GM23338 (cell line): ENCODE measurements around the gene GHRH. TPM values are rescaled to one million over a fixed set of nuclear protein-coding genes. Genes with fewer than 3 reads are reported as not detected.
A peak's percentile ranks its signal among the peaks of the same experiment; 100 is the strongest.

Source experiments
- ATAC-seq: fragments of 200-7000 bp; cut with Tn5 transposase; 3 replicates; pipeline ENCODE4 v1.9.1; 2020
- DNase-seq: peaks from one replicate; pipeline ENCODE4 v3.0.0-alpha.2; 2015; ENCODE audit warnings: low spot score
- H2AFZ ChIP-seq: fragments of 200-600 bp; sonication (generic); 2 replicates; pipeline ENCODE4 v1.8.0; 2016; ENCODE audit warnings: antibody characterized with exemption, mild to moderate bottlenecking, moderate library complexity
- H3F3A ChIP-seq: fragments of 200-600 bp; sonication (generic); replicated peaks from 2 replicates; pipeline ENCODE4 v1.8.0; 2017; ENCODE audit warnings: antibody characterized with exemption, mixed run types, low read depth
- H3K27ac ChIP-seq: fragments of 200-600 bp; sonication (generic); 2 replicates; pipeline ENCODE4 v1.6.1; 2016; ENCODE audit warnings: low read depth
- H3K27me3 ChIP-seq: fragments of 200-600 bp; sonication (generic); 2 replicates; pipeline ENCODE4 v1.8.0; 2016; ENCODE audit warnings: mild to moderate bottlenecking, mixed run types, moderate library complexity; ENCODE audit not compliant: insufficient read depth
- H3K36me3 ChIP-seq: fragments of 200-600 bp; sonication (generic); 2 replicates; pipeline ENCODE4 v1.8.0; 2016; ENCODE audit warnings: mild to moderate bottlenecking; ENCODE audit not compliant: insufficient read depth
- H3K4me1 ChIP-seq: fragments of 200-600 bp; sonication (generic); 2 replicates; pipeline ENCODE4 v1.8.0; 2016; ENCODE audit warnings: mild to moderate bottlenecking, moderate library complexity; ENCODE audit not compliant: insufficient read depth
- H3K4me2 ChIP-seq: fragments of 200-600 bp; sonication (generic); 2 replicates; pipeline ENCODE4 v1.7.1; 2017; ENCODE audit warnings: mixed run types
- H3K4me3 ChIP-seq: fragments of 200-600 bp; sonication (generic); 2 replicates; pipeline ENCODE4 v1.6.1; 2016; ENCODE audit warnings: mixed run types
- H3K79me2 ChIP-seq: fragments of 200-600 bp; sonication (generic); replicated peaks from 2 replicates; pipeline ENCODE4 v1.8.0; 2017; ENCODE audit warnings: mild to moderate bottlenecking; ENCODE audit not compliant: insufficient read depth
- H3K9me2 ChIP-seq: fragments of 200-600 bp; sonication (generic); 2 replicates; pipeline ENCODE4 v1.8.0; 2017; ENCODE audit not compliant: insufficient read depth
- H4K20me1 ChIP-seq: fragments of 200-600 bp; sonication (generic); replicated peaks from 2 replicates; pipeline ENCODE4 v1.8.0; 2017; ENCODE audit warnings: mild to moderate bottlenecking; ENCODE audit not compliant: insufficient read depth
- H3K27ac Mint-ChIP-seq: 2 replicates; pipeline ENCODE4 v1.8.0; 2020; ENCODE audit warnings: inconsistent platforms, mild to moderate bottlenecking, moderate library complexity, mixed read lengths
- H3K27me3 Mint-ChIP-seq: 3 replicates; pipeline ENCODE4 v1.8.0; 2022; ENCODE audit warnings: low read depth, mild to moderate bottlenecking, moderate library complexity, mixed read lengths, inconsistent platforms; ENCODE audit not compliant: insufficient read depth, poor library complexity
- H3K36me3 Mint-ChIP-seq: 3 replicates; pipeline ENCODE4 v1.8.0; 2021; ENCODE audit warnings: low read depth, mild to moderate bottlenecking, inconsistent platforms, moderate library complexity, mixed read lengths
- H3K4me1 Mint-ChIP-seq: 3 replicates; pipeline ENCODE4 v1.8.0; 2020; ENCODE audit warnings: mild to moderate bottlenecking, inconsistent platforms, mixed read lengths
- H3K4me3 Mint-ChIP-seq: 3 replicates; pipeline ENCODE4 v1.8.0; 2021; ENCODE audit warnings: moderate library complexity, mild to moderate bottlenecking, inconsistent platforms, mixed read lengths
- H3K9me3 Mint-ChIP-seq: 3 replicates; pipeline ENCODE4 v1.8.0; 2020; ENCODE audit warnings: moderate library complexity, mild to moderate bottlenecking, inconsistent platforms, mixed read lengths
- CTCF ChIP-seq, 2 experiments: fragments of 200-600 bp in 1 of 2; sonication (generic) in 1 of 2; conservative IDR thresholded peaks; 2 replicates each; pipeline versions ENCODE4 v1.5.1 to v1.6.1; 2016 to 2017; ENCODE audit warnings: antibody characterized with exemption in 2 of 2, low read depth in 2 of 2, mild to moderate bottlenecking in 2 of 2, moderate library complexity in 1 of 2
- EZH2 ChIP-seq: fragments of 200-600 bp; sonication (generic); IDR thresholded peaks from one replicate; pipeline ENCODE4 v1.8.0; 2017; ENCODE audit warnings: antibody characterized with exemption, mild to moderate bottlenecking, low read depth; ENCODE audit not compliant: unreplicated experiment
- EZH2phosphoT487 ChIP-seq: fragments of 200-600 bp; sonication (generic); IDR thresholded peaks from one replicate; pipeline ENCODE4 v1.8.1; 2018; ENCODE audit warnings: antibody characterized with exemption; ENCODE audit not compliant: unreplicated experiment
- JUNB ChIP-seq: IDR thresholded peaks from one replicate; pipeline ENCODE4 v1.6.1; 2016; ENCODE audit warnings: antibody characterized with exemption; ENCODE audit not compliant: unreplicated experiment
- NANOG ChIP-seq: IDR thresholded peaks from 2 replicates; pipeline ENCODE4 v1.6.1; 2016; ENCODE audit warnings: antibody characterized with exemption, borderline replicate concordance
- POLR2AphosphoS5 ChIP-seq: IDR thresholded peaks from 2 replicates; pipeline ENCODE4 v1.6.1; 2016; ENCODE audit warnings: antibody characterized with exemption, low read depth
- ZNF114 ChIP-seq: fragments of 250-450 bp; sonication (Bioruptor Pico); IDR thresholded peaks from 2 replicates; pipeline ENCODE4 v1.5.0; 2020; ENCODE audit warnings: mild to moderate bottlenecking, moderate library complexity
- polyA plus RNA-seq: library from polyadenylated mRNA; unstranded; fragments of >200 nt; fragmentation: Nextera tagmentation; extraction: Ambion mirVana; gene quantifications from 2 replicates; pipeline ENCODE4 v1.2.1, GENCODE V29; 2016
- total RNA-seq: library from RNA; depleted of rRNA; stranded (reverse); fragments of >200 nt; shearing (Covaris generic); gene quantifications from 2 replicates; pipeline ENCODE4 v1.2.3, GENCODE V29; 2014
- TF ChIP-seq, protein P1 (sequence below): fragments of 250-450 bp; sonication (Bioruptor Pico); IDR thresholded peaks from 2 replicates; pipeline ENCODE4 v1.5.0; 2020; ENCODE audit warnings: mild to moderate bottlenecking, moderate library complexity

The GHRH gene
- total and polyA plus RNA-seq, 2 experiments from 2014 or later = 0.40 TPM; not detected in 1

- TF ChIP-seq, protein P1, sequence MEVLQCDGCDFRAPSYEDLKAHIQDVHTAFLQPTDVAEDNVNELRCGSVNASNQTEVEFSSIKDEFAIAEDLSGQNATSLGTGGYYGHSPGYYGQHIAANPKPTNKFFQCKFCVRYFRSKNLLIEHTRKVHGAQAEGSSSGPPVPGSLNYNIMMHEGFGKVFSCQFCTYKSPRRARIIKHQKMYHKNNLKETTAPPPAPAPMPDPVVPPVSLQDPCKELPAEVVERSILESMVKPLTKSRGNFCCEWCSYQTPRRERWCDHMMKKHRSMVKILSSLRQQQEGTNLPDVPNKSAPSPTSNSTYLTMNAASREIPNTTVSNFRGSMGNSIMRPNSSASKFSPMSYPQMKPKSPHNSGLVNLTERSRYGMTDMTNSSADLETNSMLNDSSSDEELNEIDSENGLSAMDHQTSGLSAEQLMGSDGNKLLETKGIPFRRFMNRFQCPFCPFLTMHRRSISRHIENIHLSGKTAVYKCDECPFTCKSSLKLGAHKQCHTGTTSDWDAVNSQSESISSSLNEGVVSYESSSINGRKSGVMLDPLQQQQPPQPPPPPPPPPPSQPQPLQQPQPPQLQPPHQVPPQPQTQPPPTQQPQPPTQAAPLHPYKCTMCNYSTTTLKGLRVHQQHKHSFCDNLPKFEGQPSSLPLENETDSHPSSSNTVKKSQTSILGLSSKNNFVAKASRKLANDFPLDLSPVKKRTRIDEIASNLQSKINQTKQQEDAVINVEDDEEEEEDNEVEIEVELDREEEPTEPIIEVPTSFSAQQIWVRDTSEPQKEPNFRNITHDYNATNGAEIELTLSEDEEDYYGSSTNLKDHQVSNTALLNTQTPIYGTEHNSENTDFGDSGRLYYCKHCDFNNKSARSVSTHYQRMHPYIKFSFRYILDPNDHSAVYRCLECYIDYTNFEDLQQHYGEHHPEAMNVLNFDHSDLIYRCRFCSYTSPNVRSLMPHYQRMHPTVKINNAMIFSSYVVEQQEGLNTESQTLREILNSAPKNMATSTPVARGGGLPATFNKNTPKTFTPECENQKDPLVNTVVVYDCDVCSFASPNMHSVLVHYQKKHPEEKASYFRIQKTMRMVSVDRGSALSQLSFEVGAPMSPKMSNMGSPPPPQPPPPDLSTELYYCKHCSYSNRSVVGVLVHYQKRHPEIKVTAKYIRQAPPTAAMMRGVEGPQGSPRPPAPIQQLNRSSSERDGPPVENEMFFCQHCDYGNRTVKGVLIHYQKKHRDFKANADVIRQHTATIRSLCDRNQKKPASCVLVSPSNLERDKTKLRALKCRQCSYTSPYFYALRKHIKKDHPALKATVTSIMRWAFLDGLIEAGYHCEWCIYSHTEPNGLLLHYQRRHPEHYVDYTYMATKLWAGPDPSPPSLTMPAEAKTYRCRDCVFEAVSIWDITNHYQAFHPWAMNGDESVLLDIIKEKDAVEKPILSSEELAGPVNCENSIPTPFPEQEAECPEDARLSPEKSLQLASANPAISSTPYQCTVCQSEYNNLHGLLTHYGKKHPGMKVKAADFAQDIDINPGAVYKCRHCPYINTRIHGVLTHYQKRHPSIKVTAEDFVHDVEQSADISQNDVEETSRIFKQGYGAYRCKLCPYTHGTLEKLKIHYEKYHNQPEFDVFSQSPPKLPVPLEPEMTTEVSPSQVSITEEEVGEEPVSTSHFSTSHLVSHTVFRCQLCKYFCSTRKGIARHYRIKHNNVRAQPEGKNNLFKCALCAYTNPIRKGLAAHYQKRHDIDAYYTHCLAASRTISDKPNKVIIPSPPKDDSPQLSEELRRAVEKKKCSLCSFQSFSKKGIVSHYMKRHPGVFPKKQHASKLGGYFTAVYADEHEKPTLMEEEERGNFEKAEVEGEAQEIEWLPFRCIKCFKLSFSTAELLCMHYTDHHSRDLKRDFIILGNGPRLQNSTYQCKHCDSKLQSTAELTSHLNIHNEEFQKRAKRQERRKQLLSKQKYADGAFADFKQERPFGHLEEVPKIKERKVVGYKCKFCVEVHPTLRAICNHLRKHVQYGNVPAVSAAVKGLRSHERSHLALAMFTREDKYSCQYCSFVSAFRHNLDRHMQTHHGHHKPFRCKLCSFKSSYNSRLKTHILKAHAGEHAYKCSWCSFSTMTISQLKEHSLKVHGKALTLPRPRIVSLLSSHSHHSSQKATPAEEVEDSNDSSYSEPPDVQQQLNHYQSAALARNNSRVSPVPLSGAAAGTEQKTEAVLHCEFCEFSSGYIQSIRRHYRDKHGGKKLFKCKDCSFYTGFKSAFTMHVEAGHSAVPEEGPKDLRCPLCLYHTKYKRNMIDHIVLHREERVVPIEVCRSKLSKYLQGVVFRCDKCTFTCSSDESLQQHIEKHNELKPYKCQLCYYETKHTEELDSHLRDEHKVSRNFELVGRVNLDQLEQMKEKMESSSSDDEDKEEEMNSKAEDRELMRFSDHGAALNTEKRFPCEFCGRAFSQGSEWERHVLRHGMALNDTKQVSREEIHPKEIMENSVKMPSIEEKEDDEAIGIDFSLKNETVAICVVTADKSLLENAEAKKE (CRISPR knock-in tag) = no peak
- TF ChIP-seq EZH2 = no peak
- no peak for TF ChIP-seq EZH2phosphoT487
- no peak for TF ChIP-seq CTCF (conservative IDR thresholded peaks at IDR 0.05; ENCODE audit: low read depth in 2 of 2)
- no peak for TF ChIP-seq NANOG
- TF ChIP-seq POLR2AphosphoS5 = no peak
- no peak for TF ChIP-seq ZNF114 (CRISPR knock-in tag)
Measured at GRCh38 chr20:37279820-37280219, 18.2 kb upstream of the GHRH start (continued).

DNA sequence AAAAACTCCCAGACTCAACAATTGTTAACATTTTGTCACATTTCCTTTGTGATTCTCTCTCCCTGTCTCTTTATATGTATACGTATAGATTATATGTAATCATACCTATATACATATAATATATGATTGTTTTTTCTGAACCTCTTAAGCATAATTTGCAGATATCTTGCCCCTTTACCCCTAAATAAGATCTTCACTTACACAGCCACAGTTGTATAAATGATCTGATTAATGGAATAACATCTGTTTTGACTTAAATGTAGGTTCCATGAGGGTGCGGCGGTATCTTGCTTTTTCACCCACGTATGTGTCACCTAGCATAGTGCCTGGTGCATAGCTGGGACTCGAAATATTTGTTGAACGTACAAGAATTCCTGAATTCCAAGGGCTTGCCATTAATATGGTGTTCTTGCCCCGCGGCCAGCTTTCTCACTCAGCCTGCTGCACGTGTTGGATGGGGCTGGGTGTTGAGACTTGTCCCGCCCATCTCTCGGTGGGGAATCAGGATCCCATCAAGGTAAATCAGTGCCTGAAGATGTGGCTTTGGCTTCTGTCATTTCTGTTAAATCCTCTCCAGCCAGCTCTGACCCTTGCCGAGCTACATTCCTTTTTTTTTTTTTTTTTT, 17.5 kb upstream of the GHRH start:
- H3K9me2 ChIP-seq = no peaks in the 10 kb centered on the region
- no peaks in the 10 kb centered on the region for H3K79me2 ChIP-seq
- H3K27me3 Mint-ChIP-seq = no peaks in the 10 kb centered on the region
- peaks cover 12% of the 10 kb centered on the region for H3K4me1 ChIP-seq
- no peaks in the 10 kb centered on the region for H3K36me3 Mint-ChIP-seq
- H4K20me1 ChIP-seq = no peaks in the 10 kb centered on the region
- DNase-seq (no peak), ATAC-seq (peak; percentile 21; the same call in 2 of the 3 replicates)
- no peak overlapping the region for H3K4me3 ChIP-seq
- no peak overlapping the region for H3K27ac Mint-ChIP-seq
- H3K27me3 ChIP-seq = no peaks in the 10 kb centered on the region
- H3K4me2 ChIP-seq = no peak overlapping the region
- no peak overlapping the region for H3K27ac ChIP-seq
- H3K4me3 Mint-ChIP-seq = no peak overlapping the region
- no peaks in the 10 kb centered on the region for H3K9me3 Mint-ChIP-seq
- no peaks in the 10 kb centered on the region for H3F3A ChIP-seq
- H2AFZ ChIP-seq = peak overlapping the region; percentile 38; the same call in 1 of the 2 replicates
- no peaks in the 10 kb centered on the region for H3K36me3 ChIP-seq
- H3K4me1 Mint-ChIP-seq = peaks cover 13% of the 10 kb centered on the region
- no peak for TF ChIP-seq JUNB
- TF ChIP-seq, protein P1 (CRISPR knock-in tag) = no peak
